ENCODE data around the gene GRM1.

DNA sequence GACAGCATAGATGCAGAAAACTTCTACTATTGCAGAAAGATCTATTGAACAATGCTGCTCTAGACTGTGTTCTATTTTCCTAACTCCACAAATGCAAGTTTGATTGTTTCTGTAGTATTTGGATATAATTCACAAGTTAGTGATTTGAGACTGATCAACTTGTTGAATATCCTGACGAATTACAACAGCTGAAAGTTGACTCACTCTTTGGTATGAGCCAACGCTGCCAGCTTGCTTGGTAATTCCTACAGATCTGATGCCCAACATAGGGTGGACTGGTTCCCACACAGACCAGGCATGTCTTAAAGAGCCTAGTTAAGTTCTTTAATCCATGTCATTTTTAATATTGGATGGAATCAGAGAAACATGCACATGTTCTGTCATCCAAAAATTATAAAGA, 283.7 kb downstream of the GRM1 start:
- TF ChIP-seq, protein P1, sequence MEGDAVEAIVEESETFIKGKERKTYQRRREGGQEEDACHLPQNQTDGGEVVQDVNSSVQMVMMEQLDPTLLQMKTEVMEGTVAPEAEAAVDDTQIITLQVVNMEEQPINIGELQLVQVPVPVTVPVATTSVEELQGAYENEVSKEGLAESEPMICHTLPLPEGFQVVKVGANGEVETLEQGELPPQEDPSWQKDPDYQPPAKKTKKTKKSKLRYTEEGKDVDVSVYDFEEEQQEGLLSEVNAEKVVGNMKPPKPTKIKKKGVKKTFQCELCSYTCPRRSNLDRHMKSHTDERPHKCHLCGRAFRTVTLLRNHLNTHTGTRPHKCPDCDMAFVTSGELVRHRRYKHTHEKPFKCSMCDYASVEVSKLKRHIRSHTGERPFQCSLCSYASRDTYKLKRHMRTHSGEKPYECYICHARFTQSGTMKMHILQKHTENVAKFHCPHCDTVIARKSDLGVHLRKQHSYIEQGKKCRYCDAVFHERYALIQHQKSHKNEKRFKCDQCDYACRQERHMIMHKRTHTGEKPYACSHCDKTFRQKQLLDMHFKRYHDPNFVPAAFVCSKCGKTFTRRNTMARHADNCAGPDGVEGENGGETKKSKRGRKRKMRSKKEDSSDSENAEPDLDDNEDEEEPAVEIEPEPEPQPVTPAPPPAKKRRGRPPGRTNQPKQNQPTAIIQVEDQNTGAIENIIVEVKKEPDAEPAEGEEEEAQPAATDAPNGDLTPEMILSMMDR (IDR thresholded peaks at IDR 0.05): no peak
- TF ChIP-seq POLR2A (IDR thresholded peaks at IDR 0.05) (no peak), EP300 (IDR thresholded peaks at IDR 0.05) (no peak)

All from ovary (tissue), 3 donors.